ENCODE measurements around the gene ANGPT4.

- no peak for TF ChIP-seq EZH2phosphoT487 (IDR thresholded peaks at IDR 0.05; ENCODE audit: low read depth)
- TF ChIP-seq, protein P1, sequence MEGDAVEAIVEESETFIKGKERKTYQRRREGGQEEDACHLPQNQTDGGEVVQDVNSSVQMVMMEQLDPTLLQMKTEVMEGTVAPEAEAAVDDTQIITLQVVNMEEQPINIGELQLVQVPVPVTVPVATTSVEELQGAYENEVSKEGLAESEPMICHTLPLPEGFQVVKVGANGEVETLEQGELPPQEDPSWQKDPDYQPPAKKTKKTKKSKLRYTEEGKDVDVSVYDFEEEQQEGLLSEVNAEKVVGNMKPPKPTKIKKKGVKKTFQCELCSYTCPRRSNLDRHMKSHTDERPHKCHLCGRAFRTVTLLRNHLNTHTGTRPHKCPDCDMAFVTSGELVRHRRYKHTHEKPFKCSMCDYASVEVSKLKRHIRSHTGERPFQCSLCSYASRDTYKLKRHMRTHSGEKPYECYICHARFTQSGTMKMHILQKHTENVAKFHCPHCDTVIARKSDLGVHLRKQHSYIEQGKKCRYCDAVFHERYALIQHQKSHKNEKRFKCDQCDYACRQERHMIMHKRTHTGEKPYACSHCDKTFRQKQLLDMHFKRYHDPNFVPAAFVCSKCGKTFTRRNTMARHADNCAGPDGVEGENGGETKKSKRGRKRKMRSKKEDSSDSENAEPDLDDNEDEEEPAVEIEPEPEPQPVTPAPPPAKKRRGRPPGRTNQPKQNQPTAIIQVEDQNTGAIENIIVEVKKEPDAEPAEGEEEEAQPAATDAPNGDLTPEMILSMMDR (IDR thresholded peaks at IDR 0.05; ENCODE audit: low read depth, low read length), result no peak
Measured at GRCh38 chr20:917416-917815, 1.3 kb upstream of the ANGPT4 start.
